HG03066 (cell line): ENCODE measurements around the gene LY6G5C.

Experiments used
- ATAC-seq: cut with Tn5 transposase; IDR thresholded peaks from one replicate; pipeline ENCODE4 v1.9.1; 2021; ENCODE audit warnings: low read depth; ENCODE audit not compliant: unreplicated experiment

Gene LY6G5C, protein sequence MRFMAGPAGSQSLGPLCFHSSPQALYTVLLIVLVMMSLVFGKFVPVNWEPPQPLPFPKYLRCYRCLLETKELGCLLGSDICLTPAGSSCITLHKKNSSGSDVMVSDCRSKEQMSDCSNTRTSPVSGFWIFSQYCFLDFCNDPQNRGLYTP

DNA sequence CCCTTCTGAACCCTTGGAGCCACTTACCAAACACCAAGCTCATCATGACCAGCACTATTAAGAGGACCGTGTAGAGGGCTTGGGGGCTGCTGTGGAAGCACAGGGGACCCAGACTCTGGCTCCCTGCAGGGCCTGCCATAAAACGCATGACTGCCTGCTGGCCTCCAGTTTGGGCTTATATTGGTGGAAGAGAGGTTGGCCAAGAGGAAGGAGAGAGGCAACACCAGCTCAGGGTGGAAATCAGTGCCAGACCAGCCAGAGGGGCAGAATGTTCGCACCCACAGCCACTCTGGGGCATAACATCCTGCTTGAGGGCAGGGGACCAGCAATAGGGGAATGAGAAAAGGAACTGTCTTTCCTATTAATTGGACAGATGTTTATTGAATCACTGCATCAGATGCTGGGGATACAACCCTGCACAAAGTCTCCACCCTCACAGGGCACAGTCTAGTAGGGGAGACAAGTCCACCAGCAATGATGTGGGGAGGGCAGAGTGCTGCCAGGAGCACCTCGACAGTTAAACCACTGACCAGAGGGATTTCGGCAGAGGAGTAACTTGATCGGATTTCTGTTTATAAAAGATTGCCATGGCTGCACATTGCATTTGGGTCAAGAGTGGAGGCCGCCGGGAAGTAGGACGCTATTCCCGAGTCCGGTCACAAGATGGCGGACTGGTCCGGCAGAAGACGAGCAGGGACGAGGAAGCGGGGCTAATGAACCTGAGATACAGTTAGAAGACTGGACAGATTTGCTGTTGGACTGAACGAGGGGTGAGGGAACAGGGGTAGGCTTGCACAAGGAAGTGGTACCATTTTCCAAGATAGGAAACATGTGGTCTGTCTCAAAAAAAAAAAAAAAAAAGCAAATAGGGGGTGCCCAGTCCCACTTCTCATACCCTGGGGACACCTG lies at the start of gene LY6G5C:
LY6G5C (minus strand) TSS at position 842 of the 909 bp plus-strand sequence; CDS start at position 148, 694 bp downstream.
- ATAC-seq, result no peak

DNA sequence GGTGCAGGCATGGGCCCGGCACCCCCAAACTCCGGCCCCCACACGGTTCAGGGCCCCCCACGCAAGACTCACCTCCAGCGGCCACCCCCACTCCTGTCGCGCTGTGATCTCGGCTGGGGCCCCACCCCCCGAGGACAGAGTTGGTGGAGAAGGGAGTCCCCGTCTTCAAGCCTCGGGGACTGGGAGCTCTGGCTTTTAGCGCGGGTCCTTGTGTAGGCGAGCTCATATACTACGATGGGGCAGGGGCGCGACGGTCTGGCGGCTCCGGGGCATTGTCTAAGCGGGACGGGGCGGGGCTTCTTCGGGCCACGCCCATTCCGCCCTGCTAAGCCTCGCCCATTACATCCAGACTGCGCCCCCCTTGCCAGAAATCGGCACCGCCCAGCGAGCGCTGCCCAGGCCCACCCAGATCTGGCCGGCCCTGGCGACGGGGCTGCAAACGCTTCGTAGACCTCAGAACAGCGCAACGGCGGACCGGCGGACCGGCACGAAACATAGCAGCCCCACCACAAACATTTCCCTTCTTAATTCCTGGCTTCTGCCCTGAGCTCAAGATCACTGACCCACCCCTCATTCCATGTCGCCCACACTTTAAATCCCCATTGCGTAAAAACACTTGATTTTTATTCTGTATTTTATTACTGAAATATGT lies 49.2 kb upstream of the LY6G5C start:
- ATAC-seq, result no peak

DNA sequence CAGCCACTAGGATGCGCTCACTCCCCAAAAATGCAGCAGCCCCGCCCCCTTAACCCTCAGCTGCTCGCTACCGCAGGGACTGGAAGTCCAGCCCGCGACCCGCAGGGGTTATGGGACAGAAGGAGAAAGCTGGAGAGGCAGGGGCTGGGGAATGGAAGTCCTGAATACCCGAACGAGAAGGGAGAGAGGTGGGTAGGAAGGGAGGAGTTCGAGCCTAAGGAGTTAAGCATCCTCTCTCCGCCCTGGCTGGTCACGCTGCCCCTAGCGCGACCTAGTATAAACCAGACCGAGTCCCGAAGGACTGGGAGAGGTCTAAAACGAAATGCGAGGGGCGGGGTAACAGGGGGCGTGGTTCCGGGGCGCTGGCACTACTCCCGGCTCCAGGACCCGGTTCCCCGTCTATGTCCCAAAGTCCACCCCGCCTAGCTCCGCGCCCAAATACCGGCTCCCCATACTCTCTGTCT lies 48.7 kb upstream of the LY6G5C start:
- no peak for ATAC-seq

DNA sequence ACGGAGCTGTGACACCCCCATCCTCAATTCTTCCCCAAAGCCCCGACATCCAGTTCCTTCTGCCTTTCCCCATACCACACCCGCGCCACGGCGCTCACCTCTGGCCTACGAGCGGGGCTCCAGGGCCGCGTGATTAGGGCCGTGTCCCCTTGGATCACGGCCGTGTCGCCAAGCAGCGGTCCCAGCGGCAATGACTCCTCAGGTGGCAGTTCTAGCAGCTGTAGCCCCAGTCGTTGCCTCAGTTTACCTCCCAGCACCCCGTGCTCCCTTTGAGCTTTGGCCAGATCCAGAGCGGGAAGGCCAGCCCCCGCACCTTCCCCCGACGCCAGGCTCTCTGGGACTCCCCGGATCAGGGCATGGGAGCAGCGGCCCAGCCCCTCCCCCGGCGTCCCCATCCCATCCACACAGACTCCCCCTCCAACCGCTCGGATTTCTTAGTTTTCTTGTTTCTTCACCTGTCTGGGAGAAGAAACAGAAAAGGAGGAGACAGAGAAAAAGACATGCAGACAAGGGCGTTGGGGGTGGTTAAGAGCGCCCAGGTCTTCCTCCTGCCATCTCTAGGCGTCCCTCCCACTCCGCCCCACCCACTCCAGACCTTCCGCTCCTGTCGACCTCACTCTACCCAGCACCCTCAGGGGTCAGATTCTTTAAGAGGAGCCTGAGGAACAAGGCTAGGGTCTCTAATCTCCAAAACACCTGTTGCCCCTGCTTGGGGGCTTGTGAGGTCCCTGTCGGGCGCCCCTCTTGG lies 48.1 kb upstream of the LY6G5C start, which contains the start of gene DDAH2:
DDAH2 (minus strand) TSS at position 533 of the 748 bp plus-strand sequence; CDS start at position 395, 138 bp downstream.
- ATAC-seq, result no peak

DNA sequence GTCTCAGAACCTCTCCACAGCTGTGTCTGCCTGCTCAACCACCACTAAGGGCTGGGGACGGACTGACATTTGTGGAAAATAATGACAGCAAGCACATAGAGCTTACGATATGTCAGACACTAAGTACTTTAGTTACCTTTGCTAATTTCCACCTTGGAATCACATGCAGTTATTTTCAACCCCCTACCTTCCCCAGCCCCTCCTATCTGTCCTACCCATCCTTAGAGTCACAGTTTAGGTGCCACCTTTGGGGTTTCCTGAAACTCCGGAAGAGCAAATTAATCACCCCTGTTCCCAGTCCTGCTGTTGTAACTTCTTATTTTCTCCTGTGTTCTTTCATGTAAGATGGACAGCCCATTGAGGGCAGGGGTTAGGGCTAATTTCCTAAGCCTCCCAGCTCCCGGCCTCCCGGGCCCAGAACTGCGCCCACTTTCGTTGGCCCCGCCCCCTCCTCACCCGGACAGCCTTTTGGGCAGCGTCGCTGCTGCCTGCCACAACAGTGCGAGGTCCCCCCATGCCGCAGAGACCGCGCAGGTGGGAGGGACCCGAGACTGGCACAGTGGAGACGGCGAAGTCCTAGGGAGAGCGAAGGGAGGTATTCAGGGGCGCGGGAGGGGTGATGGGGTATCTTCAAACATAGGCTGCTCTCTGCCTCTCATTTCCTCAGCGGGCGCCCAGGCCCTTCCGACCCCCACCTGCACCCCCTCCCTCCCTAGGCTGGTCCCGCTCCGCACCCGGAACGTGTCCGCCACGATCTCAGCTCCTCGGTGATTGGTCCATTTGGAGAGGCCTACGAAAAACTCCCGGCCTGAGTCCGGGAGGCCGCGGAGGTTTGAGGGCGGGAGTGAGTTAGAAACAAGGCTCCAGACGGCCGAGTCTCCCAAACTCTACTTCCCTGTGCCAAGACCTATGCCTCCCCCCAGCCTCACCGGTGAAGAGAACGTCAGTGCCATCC lies 47.1 kb upstream of the LY6G5C start:
- ATAC-seq, result no peak

DNA sequence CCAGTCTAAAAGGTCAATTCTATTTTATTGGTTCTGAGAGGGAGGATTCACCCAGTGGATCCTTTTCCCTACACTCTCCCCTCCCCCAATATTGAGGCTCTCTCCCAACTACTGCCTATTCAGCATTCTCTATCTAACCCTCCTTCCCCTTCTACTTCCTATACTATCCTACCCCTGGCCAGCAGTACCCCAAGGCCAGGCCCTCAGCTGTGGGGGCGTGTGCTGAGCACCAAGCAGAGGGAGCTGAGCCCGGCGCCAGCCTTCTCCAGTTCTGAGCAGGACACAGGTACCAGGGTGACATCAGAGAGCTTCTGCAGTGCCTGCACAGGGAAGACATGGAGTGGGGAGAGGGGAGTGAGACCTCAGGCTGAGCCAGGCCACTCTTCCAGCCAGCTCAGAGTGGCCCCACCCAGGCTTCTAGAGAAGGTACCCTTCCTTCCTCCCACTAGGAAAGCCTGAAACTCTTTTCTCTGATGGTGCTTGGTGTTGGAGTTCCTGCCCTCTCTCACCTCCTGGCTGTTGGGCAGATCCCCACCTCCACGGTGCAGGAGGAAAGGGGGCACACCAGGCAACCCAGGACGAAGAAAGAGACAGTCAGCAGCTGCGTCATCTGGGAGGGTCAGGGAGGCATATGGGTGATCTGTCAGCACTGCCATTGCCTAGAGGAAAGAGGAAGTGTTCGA lies 46.3 kb upstream of the LY6G5C start:
- ATAC-seq, result peak; percentile 45

DNA sequence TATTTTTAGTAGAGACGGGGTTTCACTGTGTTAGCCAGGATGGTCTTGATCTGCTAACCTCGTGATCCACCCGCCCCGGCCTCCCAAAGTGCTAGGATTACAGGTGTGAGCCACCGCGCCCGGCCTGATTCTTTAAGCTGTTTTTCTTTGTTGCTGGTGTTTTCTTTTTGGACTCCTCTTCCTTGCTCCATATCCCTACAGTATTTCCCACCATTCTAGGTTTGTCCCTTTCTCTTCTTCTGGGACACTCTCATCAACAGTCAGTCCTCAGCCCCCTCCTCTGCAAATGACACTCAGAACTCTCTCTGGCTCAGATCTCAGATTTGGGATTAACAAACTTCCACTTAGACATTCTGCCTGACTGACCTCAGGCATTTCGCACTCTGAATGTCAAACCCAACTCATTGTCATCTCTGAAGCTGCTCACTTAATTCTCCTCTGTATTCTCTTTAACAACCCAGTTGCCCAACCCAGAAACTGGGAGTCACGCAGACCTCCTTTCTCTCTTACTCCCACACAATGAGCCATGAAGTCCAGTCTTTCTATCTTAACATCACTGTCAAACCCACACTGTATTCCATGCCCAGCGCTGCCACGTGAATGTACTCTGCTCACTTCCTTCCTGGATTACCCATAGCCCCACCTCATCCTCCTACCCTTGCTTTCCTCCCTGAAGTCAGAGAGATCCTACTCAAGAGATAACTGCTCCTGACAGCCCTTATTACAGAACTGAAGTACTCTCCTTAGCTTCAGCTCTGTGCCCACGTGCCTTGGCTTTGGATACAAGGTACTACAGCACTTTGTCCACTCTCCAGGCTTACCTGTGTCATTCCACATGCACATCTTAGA lies 44.9 kb upstream of the LY6G5C start:
- ATAC-seq, result no peak

DNA sequence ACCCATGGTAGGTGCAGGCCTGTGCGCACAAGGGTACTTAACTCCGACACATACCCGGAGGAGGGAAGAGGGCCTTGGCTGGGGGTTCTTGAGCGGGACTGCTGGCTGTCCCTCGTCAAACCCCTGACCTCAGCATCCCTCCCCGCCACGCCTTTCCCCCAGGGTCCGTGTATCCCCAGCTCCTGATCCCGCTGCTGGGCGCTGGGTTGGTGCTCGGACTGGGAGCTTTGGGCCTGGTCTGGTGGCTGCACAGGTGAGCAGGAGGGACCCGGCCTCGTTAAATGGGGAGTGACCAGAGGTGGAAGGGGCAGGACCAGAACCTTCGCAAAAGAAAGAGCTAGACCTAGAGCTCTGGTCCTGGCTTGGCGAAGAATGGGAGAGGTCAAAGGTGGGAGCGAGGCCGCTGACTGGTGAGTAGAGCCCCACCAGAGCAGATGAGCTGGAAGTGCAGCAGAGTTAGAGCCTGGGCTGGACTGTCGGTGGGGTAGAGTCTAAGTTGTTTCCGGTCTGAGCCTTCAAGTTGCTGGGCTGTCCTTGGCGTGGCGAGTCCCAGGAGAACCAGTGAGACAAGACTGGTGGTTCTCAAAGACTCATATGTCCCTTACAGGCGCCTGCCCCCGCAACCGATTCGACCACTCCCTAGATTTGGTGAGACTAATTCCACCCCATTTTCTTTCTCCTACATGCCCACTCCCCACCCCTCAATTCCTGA lies 43.3 kb upstream of the LY6G5C start:
- no peak for ATAC-seq

DNA sequence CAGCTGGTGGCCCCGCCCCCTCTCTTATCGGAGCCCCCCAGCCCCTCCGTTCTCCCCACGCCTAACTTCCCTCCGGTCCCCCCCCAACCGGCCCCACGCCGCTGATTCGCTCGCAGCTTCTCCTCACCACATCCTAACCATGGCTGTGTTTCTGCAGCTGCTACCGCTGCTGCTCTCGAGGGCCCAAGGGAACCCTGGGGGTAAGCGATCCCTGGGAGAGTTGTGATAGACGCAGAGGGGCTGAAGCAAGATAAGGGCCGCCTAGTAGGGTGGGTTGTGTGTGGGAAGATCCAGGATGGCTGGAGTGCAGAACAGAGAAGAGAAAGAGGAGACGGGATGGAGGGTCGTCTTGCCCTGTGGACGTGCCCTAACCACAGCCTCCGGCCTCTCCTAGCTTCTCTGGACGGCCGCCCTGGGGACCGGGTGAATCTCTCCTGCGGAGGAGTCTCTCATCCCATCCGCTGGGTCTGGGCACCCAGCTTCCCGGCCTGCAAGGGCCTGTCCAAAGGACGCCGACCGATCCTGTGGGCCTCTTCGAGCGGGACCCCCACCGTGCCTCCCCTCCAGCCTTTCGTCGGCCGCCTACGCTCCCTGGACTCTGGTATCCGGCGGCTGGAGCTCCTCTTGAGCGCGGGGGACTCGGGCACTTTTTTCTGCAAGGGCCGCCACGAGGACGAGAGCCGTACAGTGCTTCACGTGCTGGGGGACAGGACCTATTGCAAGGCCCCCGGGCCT lies 42.5 kb upstream of the LY6G5C start, which contains the start of gene MPIG6B:
MPIG6B (plus strand) TSS at position 129 of the 735 bp plus-strand sequence; CDS start at position 140, 11 bp downstream.
- ATAC-seq, result no peak

DNA sequence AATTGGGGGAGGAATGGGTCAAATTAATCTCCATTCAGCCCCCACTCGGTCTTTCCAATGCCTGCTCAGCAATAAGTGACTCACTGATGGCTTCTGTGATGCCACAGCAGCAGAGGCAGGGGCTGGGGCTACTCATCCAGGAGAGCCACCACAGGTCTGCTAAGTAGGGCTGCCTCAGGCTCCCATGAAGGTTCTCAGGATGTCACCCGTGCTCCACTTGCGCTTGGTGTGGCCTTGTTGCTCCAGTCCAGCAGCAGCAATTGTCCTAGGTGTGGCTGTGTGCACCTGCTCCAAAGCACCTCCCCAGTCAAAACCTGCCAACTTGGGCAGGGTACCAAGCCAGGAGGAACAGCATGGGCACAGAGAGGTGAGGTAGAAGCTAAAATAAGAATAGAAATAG lies 41.3 kb upstream of the LY6G5C start:
- no peak for ATAC-seq

DNA sequence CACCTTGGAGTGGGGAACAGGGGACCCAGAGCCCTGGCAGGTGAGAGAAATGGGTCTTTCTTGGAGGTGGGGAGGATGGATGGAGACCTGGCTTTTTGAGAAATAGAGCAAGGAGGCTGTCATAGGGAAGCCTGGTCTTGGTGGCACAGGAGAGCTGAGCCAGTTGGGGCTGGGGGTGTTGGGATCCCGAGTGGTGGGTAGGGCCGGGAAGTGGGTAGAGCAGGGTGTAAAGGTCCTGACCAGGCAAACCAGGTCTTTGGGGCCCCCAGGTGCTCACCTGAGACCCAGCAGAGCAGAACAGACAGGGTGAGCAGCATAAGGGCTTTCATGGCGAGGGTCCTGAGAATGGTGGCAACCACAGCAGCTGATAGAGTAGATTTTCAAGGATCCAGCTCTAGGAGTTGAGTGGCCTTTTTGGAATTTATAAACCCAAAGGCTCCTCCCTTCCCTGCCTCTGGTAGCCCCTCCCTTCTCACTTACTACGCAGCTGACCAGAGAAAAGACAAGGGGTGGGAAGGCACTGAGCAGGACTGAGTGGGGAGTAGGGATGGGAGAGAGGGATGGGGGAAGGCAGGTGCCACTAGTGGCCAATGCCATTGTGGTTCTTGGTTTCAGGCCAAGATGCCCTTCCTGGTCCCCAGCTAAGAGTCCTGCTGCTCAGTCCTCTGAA lies 40.6 kb upstream of the LY6G5C start, which contains the start of gene LY6G6C:
LY6G6C (minus strand) TSS at position 396 of the 670 bp plus-strand sequence; CDS start at position 329, 67 bp downstream.
- ATAC-seq, result no peak

DNA sequence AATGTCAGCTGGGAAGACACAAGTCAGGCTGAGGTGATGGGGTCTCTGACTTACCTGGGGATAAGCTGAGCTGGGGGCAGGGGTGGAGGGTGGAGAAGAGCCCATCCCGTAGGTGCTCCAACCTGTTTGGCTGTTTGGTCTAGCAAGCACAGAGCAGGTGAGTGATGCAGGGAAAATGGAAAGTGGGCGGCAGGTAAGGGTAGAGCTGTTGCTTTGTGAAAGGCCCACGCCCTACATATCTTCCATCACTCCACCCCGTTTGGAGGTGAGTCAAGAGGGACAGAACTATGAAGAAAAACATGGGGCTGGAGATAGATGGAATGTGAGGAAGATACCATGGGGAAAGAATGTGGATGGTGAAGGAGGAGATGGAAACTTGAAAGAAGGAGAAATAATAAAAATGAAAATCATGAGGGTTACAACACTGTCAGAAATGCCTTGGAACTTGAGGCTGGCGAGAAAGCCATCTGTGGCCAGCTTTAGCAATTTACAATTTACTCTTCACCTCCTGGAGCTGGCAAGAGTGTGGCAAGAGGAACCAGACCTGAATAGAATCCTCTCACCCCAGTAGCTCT lies 39.4 kb upstream of the LY6G5C start:
- ATAC-seq, result no peak

DNA sequence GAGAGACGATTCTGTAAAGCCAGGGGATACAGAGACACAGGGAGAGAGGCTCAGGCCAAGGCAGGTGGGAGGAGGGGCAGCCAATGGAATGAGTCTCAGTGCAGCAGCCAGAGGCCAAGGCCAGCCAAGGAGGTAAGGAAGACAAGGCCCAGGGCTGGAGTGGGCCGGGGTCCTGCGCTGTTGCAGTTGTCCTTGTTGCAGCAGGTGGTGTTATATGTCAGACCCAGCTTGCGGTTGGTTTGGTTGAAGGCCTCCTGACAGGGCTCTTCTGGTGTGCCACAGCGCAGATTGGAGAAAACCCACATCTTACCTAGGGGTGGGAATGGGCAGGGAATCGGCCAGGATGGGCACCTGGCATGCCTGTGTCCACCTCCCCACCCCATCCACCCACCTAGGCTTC lies 38.1 kb upstream of the LY6G5C start:
- ATAC-seq, result no peak

DNA sequence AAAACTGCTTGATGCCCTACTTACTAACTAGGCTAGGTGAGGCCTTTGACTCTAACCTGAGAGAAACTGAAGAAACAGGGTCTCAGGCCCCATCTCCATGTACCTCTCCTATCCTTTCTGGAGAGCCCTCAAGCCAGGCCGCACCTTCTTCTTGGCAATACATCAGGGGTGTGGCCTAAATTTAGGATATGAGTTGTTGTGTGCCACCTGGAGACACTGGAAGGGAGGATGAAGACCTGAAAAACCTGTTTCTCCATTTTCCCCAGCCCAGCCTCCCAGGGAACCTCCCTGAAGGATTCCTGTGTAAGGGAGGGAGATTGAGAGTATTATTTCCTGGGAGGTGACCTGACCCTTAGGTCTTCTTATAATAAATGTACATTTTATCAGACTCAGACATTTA lies 37.4 kb upstream of the LY6G5C start:
- no peak for ATAC-seq

DNA sequence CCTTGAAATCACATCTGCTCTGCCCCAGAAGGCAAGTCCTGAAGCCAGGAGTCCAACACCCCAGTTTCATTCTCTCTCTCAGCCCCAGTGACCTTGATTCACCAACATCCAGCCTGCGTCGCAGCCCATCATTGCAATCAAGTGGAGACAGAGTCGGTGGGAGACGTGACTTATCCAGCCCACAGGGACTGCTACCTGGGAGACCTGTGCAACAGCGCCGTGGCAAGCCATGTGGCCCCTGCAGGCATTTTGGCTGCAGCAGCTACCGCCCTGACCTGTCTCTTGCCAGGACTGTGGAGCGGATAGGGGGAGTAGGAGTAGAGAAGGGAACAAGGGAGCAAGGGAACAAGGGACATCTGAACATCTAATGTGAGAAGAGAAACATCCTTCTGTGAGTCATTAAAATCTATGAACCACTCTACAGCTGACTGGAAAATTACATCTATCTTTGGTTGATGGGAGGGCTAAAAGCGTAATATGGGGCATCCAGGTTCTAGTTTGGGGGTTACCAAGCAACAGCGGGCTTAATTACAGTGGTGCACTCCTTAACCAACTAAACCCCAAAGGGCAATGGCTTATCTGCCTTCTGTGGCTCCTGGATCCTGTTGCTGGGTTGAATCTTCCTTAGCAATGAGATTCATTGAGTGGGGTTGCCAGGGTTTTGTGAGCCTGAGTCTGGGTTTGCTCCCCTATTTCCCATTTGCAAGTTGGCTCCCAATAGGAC lies 36.8 kb upstream of the LY6G5C start:
- no peak for ATAC-seq
